22Rv1 (cell line): ENCODE data around the gene SURF6.
"Not testable (repeated sequence)": the region's sequence is repeated elsewhere in the genome, so short reads cannot be mapped to it uniquely, and the experiment has no call there.

Experiments
- H3K27ac ChIP-seq: fragments of 450-650 bp; 2 replicates; pipeline ENCODE4 v1.5.1; 2017
- CTCF ChIP-seq: fragments of 450-650 bp; IDR thresholded peaks from 2 replicates; pipeline ENCODE4 v1.5.1; 2017; ENCODE audit warnings: mild to moderate bottlenecking
- ZFX ChIP-seq: fragments of 450-650 bp; IDR thresholded peaks from 2 replicates; pipeline ENCODE4 v1.6.1; 2017; ENCODE audit warnings: antibody characterized with exemption, borderline replicate concordance

Gene SURF6

GRCh38 chr9:133294257-133294656 is 41.7 kb downstream of the SURF6 start:
- TF ChIP-seq CTCF (no peak), ZFX (no peak)
- no peak overlapping the region for H3K27ac ChIP-seq

- H3K27ac ChIP-seq: no peak overlapping the region
- TF ChIP-seq CTCF: no peak
- TF ChIP-seq ZFX: no peak
Measured at GRCh38 chr9:133290751-133291302, 45.2 kb downstream of the SURF6 start.

- TF ChIP-seq CTCF (no peak), ZFX (no peak)
- H3K27ac ChIP-seq: no peak overlapping the region
Measured at GRCh38 chr9:133286523-133286922, 49.5 kb downstream of the SURF6 start.

- TF ChIP-seq ZFX: no peak
- no peak for TF ChIP-seq CTCF
- no peak overlapping the region for H3K27ac ChIP-seq
Measured at GRCh38 chr9:133285252-133285775, 50.7 kb downstream of the SURF6 start.

GRCh38 chr9:133284362-133284761 is 51.6 kb downstream of the SURF6 start:
- no peak overlapping the region for H3K27ac ChIP-seq
- TF ChIP-seq ZFX (no peak), CTCF (no peak)

- not testable (repeated sequence) for H3K27ac ChIP-seq
Measured at GRCh38 chr9:133283255-133284032, 52.5 kb downstream of the SURF6 start.

GRCh38 chr9:133282464-133283238 is 53.3 kb downstream of the SURF6 start:
- no peak overlapping the region for H3K27ac ChIP-seq
- TF ChIP-seq CTCF: no peak
- TF ChIP-seq ZFX: no peak
